Measurements from ENCODE around the gene SUPT4H1. TPM values are rescaled to one million over a fixed set of nuclear protein-coding genes. Genes with fewer than 3 reads are reported as not detected.

The SUPT4H1 gene
- total RNA-seq, 4 donors from 2014 or later = 34.5 to 38.0 (median 35.2) TPM

GRCh38 chr17:58308985-58309917 is 42.8 kb downstream of the SUPT4H1 start:
- DNase-seq (ENCODE audit: low spot score in 2 of 2) = no peak
- no peaks in the 10 kb centered on the region for H3K9me3 ChIP-seq
- 69 to 78% methylated on average over 18 to 21 of the region's 21 CpGs for WGBS, 2 donors
- H3K4me3 ChIP-seq = no peak overlapping the region
- peaks cover 0 to 60% (median 0%) of the 10 kb centered on the region in 3 donors for H3K36me3 ChIP-seq
- TF ChIP-seq CTCF (IDR thresholded peaks at IDR 0.05) (no peak), POLR2A (IDR thresholded peaks at IDR 0.05) (no peak), EP300 (IDR thresholded peaks at IDR 0.05) (no peak)
- H3K4me1 ChIP-seq = peaks cover 0 to 4% (median under 1%) of the 10 kb centered on the region in 4 donors
- H3K27me3 ChIP-seq = no peaks in the 10 kb centered on the region
- H3K27ac ChIP-seq = no peak overlapping the region

- Histone ChIP-seq H3K27ac (no peak overlapping the region), H3K9me3 (no peaks in the 10 kb centered on the region), H3K4me3 (no peak overlapping the region), H3K27me3 (no peaks in the 10 kb centered on the region), H3K4me1 (peaks cover 0 to 12% (median 2%) of the 10 kb centered on the region in 4 donors), H3K36me3 (peaks cover 0 to 60% (median 0%) of the 10 kb centered on the region in 3 donors)
- DNase-seq (ENCODE audit: low spot score in 2 of 2) = no peak
- 66 to 70% methylated on average over 25 to 29 of the region's 32 CpGs for WGBS, 2 donors
- TF ChIP-seq POLR2A (IDR thresholded peaks at IDR 0.05) = no peak
Observed at GRCh38 chr17:58308173-58308984, 43.6 kb downstream of the SUPT4H1 start.

- Histone ChIP-seq H3K4me1 (peaks cover 0 to 12% (median 2%) of the 10 kb centered on the region in 4 donors), H3K4me3 (no peak overlapping the region), H3K36me3 (peaks cover 0 to 60% (median 0%) of the 10 kb centered on the region in 3 donors), H3K27me3 (no peaks in the 10 kb centered on the region), H3K27ac (no peak overlapping the region), H3K9me3 (no peaks in the 10 kb centered on the region)
- no peak for DNase-seq (ENCODE audit: low spot score in 2 of 2)
- TF ChIP-seq CTCF (IDR thresholded peaks at IDR 0.05) (no peak), POLR2A (IDR thresholded peaks at IDR 0.05) (no peak), EP300 (IDR thresholded peaks at IDR 0.05) (no peak)
- 82 to 84% methylated on average over 20 of the region's 20 CpGs for whole genome bisulfite sequencing, 2 donors
Observed at GRCh38 chr17:58307468-58308172, 44.4 kb downstream of the SUPT4H1 start.

GRCh38 chr17:58306131-58306951 is 45.7 kb downstream of the SUPT4H1 start:
- H3K4me1 ChIP-seq = peaks cover 0 to 12% (median 2%) of the 10 kb centered on the region in 4 donors
- no peaks in the 10 kb centered on the region for H3K9me3 ChIP-seq
- no peaks in the 10 kb centered on the region for H3K27me3 ChIP-seq
- TF ChIP-seq CTCF (IDR thresholded peaks at IDR 0.05) (no peak), EP300 (IDR thresholded peaks at IDR 0.05) (no peak), POLR2A (IDR thresholded peaks at IDR 0.05) (no peak)
- DNase-seq (ENCODE audit: low spot score in 2 of 2) = no peak
- no peak overlapping the region for H3K4me3 ChIP-seq
- WGBS, 2 donors = 83 to 87% methylated on average over 18 of the region's 19 CpGs
- no peak overlapping the region for H3K27ac ChIP-seq
- peaks cover 0 to 65% (median 0%) of the 10 kb centered on the region in 3 donors for H3K36me3 ChIP-seq
